GM18907 (cell line): ENCODE measurements around the gene VEZF1.

ENCODE experiments used
- ATAC-seq: cut with Tn5 transposase; IDR thresholded peaks from one replicate; pipeline ENCODE4 v1.9.1; 2021; ENCODE audit warnings: mild to moderate bottlenecking, moderate library complexity; ENCODE audit not compliant: unreplicated experiment

VEZF1 gene

DNA sequence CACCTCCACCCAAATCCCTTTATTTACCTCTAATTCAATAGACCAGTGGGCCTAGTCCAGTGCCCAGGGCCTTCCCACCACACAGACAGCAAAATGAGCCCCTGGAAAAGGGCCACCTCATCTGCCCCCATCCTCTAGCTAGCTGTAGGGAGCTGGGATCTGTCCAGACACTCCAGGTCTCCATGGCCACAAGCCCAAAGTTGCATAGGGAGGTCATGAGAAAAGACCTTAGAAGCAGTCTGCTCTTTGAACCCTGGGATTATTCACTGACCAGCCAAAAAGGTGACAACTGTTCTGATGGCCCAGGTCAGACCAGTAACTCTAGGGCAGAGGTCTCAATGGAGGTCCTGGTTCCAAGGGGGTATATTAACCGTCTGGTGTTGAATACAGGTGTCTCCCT is 34.8 kb downstream of the VEZF1 start:
- no peak for ATAC-seq

DNA sequence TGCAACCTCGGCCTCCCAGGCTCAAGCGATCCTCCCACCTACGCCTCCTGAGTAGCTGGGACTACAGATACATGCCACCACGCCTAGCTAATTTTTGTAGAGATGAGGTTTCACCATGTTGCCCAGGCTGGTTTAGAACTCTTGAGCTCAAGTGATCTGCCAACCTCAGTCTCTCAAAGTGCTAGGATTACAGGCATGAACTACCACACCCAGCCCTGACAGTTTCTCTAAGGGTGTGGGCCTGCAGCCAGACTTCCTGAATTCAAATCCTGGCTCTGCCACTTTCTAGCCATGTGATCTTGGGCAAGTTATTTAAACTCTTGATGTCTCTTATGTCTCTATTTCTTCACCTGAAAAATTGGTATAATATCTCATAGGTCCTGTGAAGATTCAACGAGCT is 38.4 kb downstream of the VEZF1 start:
- no peak for ATAC-seq

DNA sequence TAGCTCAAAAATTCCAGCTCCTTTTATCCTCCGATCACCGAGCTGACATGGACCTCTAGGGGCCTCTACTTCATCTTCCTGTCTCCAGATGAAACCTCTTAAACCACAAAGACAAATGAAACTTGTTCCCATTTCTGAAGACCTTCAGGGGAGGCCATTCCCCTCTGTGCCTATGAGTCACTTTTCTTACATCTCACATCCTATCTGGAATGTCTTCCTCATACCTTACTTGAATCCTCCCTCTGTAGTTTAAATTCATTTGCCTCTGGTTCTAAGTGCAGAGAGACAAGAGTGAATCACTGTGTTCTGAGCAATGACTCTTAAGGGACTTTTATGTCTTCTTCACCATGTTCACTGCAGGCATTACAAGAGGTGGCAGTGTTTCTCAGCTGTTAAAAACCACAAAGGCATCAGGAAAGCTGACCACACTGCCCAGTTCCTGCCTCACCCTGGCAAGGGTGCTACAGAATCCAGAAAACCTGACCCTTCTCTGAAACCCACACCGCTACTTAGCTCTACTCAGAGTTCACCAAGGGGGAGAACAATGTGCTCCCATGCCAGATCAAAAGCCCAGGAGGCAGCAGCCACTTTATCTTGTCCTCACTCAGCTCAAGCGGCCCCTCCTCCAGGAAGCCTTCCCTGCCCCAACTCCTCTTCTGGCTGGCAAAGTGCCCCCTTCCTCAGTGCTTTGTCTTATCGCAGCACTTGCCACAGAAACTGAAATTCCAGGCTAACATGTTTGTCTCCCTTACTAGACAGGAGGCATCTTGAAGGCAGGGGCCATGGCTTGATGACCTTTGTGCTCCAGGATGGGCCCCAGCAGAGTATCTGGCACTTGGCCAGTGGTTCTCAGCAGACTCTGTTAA is 39.3 kb downstream of the VEZF1 start:
- no peak for ATAC-seq

DNA sequence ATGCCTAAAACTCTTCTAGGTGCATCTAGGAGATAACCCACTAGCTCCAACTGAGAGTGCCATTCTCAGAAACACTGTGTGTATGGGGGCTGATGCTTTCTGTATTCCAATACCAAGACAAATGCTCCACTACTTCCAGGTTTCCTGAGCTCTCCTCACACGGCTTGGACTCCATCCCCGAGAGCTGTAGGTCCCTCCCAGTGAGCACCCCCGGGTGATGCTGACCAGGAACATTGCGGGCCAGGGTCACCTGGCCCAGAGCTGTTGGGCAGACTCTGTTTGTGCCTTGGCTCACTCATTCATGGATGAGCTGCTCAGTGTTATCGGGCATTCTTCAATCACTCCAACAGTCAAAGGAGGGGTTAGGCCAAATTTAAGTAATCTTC is 39.9 kb downstream of the VEZF1 start:
- ATAC-seq: no peak

- no peak for ATAC-seq
Measured at GRCh38 chr17:57947369-57947768, 40.7 kb downstream of the VEZF1 start.

- peak; percentile 91 for ATAC-seq
Measured at GRCh38 chr17:57946798-57947358, 41.2 kb downstream of the VEZF1 start.

DNA sequence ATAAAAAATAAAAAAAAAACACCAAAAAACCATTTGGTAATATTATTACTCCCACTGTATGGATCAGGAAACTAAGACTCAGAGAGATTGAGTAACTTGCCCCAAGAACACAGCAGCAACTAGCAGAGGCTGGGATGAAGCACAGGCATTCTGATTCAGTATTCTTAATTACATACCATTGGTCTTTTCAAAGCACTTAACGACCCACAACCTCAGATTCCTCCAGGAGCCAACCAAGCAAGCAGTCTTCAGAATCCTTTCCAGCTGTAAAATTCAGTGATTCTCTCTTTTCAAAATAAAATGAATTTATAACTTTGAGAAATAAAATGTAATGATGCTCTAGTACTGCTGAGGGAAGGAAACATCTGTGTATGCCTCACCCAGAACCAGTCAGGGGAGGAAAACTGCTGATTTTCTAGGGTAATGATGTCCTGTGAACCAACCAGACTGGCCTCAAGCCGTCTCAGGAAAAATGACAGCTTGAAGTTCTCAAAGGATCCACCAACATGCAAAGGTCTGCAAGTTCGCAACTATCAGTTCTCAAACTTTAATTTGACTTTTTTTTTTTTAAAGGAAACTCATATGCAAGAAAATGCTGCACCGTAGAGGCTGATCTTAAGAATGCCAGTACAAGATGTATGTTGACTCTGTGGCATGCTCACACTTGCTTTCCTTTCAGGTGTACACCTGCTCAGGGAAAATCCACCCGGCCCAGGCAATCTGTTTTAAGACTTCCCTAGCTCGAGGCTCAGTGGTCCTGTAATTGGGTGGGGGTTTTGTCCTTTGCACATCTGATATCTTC is 41.9 kb downstream of the VEZF1 start:
- ATAC-seq: peak; percentile 29

DNA sequence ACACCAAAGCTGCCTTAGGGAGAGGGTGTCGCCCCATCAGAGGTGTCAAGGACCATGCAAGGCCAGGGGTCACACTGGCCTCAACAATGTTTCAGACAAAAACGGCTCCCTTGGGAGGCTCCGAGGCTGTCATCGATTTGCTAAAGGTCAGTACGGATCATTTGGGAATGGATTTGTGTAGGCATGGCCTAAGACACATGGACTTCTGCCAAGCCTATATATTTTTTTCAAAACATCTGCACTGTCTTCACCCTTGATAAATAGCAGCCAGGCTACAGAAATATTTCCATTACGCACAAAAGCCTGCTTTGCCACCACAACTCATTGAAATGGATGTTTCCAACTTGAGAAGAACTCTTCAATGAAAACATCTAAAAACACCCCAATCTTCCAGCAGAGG is 43.1 kb downstream of the VEZF1 start:
- no peak for ATAC-seq

DNA sequence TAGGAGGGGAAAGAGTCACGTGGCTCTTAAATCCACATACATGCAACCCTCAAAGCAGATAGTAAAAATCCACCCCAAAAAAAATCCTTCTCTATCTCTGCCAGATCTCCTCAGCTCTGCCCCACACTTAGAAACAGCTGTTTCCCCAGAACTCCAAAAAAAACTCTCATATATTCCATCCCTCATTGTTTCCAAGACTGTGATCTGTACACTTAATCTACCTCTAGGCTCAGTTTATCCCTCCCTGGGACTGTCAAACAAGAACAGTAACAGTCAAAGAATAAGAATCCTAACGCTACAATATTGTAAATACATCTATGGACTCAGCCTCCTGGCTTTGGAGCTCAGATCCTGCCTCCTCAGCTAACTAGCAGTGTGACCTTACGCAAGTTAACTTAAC is 44.4 kb downstream of the VEZF1 start:
- no peak for ATAC-seq

DNA sequence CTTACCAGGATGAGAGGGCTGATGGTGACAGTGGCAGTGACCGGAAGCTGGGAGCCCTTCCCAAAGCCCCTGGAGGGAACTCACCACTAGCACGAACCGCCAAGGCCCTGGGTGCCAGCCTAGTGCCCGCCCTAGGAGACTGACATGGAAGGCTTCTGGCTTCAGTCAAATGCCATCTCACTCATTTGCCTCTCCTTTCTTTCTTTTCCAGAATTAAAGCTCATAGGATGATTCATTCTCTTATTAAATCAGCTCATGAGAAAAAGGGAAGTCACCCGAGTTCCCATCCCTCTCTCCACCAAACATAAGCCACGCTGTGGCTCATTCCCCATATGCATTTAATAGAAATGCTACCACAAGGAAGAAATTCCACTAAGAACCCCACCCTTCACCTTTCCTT is 44.9 kb downstream of the VEZF1 start:
- no peak for ATAC-seq

- no peak for ATAC-seq
Measured at GRCh38 chr17:57941384-57942370, 46.4 kb downstream of the VEZF1 start.

- no peak for ATAC-seq
Measured at GRCh38 chr17:57940653-57941329, 47.3 kb downstream of the VEZF1 start.

DNA sequence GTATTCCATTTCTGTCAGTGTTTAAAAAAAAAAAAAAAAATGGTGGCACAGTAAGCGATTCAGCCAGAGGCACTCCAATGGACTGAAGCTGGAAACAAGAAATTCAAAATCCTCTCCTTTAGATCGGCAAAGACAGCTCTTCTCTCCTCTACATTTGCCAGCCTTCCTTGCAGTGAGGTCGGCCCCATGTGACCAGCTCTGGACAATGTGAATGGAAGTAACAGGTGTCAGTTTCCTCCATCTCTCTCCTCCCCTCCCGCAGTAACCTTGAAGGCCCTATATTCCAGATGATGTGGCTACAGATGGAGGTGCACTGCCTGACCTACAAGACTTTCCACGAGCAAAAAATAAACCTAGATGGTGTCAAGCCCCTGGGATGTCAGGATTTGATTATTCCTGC is 47.8 kb downstream of the VEZF1 start:
- no peak for ATAC-seq

GRCh38 chr17:57939797-57940196 is 48.3 kb downstream of the VEZF1 start:
- peak; percentile 73 for ATAC-seq

DNA sequence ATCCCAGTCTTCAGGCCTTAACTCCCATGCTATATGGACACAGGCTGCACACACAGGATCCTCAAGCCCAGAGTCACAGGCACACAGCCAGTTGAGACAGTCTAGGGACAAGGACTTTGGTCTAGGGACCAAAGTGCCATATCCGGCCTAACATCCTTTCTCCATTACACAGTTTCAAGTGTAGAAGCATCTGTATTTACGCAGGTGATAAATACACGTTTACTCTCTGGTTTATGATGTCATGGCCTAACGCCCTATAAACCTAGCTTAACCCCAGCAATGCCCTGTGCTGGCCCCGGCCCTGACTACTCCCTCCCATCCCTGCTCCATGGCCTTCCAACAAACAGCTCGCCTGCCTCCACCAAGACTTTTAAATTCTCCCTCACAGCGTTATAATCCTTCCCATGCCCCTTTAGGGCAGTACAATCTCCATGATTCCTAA is 50.0 kb downstream of the VEZF1 start:
- no peak for ATAC-seq

DNA sequence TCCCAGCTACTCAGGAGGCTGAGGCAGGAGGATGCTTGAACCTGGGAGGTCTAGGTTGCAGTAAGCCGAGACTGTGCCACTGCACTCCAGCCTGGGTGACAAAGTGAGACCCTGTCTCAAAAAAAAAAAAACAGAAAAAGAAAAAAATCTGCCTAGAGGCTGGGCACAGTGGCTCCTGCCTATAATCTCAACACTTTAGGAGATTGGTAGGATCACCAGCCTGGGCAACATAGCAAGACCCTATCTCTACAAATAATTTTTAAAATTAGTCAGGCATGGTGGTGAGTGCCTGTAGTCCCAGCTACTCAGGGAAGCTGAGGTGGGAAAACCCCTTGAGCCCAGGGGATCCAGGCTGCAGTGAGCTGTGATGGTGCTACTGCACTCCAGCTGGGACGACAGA is 50.6 kb downstream of the VEZF1 start:
- no peak for ATAC-seq

GRCh38 chr17:57935833-57936807 is 51.9 kb downstream of the VEZF1 start:
- ATAC-seq: no peak

GRCh38 chr17:57931488-57932137 is 56.4 kb downstream of the VEZF1 start:
- ATAC-seq: no peak
